ENCODE measurements around the gene PJA1.

PJA1 gene

GRCh38 chrX:69165087-69165651 lies at the start of gene PJA1:
PJA1 (minus strand) TSS chrX:69165453; CDS start chrX:69163073, 2,380 bp downstream.
- DNase-seq (ENCODE audit: low read depth): peak; percentile 57

- DNase-seq (ENCODE audit: low read depth): no peak
Measured at GRCh38 chrX:69214463-69214862, 49.2 kb upstream of the PJA1 start.

GRCh38 chrX:69211701-69212100 lies 46.4 kb upstream of the PJA1 start:
- no peak for DNase-seq (ENCODE audit: low read depth)

- no peak for DNase-seq (ENCODE audit: low read depth)
Measured at GRCh38 chrX:69210581-69210980, 45.3 kb upstream of the PJA1 start.

- no peak for DNase-seq (ENCODE audit: low read depth)
Measured at GRCh38 chrX:69207216-69207615, 42.0 kb upstream of the PJA1 start.

GRCh38 chrX:69203638-69204037 lies 38.4 kb upstream of the PJA1 start:
- no peak for DNase-seq (ENCODE audit: low read depth)

- DNase-seq (ENCODE audit: low read depth): no peak
Measured at GRCh38 chrX:69197690-69198089, 32.4 kb upstream of the PJA1 start.

GRCh38 chrX:69196666-69197065 lies 31.4 kb upstream of the PJA1 start:
- no peak for DNase-seq (ENCODE audit: low read depth)

- no peak for DNase-seq (ENCODE audit: low read depth)
Measured at GRCh38 chrX:69195810-69196209, 30.6 kb upstream of the PJA1 start.

- DNase-seq (ENCODE audit: low read depth): no peak
Measured at GRCh38 chrX:69195192-69195591, 29.9 kb upstream of the PJA1 start.

- no peak for DNase-seq (ENCODE audit: low read depth)
Measured at GRCh38 chrX:69192603-69193002, 27.4 kb upstream of the PJA1 start.

GRCh38 chrX:69189576-69190371 lies 24.5 kb upstream of the PJA1 start:
- DNase-seq (ENCODE audit: low read depth): no peak

GRCh38 chrX:69186651-69187050 lies 21.4 kb upstream of the PJA1 start:
- DNase-seq (ENCODE audit: low read depth): no peak

- DNase-seq (ENCODE audit: low read depth): no peak
Measured at GRCh38 chrX:69185886-69186285, 20.6 kb upstream of the PJA1 start.

GRCh38 chrX:69185141-69185540 lies 19.9 kb upstream of the PJA1 start:
- no peak for DNase-seq (ENCODE audit: low read depth)

GRCh38 chrX:69182818-69183380 lies 17.6 kb upstream of the PJA1 start:
- DNase-seq (ENCODE audit: low read depth): no peak

GRCh38 chrX:69179380-69179911 lies 14.2 kb upstream of the PJA1 start:
- no peak for DNase-seq (ENCODE audit: low read depth)

- DNase-seq (ENCODE audit: low read depth): no peak
Measured at GRCh38 chrX:69178592-69178991, 13.3 kb upstream of the PJA1 start.

GRCh38 chrX:69177511-69178162 lies 12.4 kb upstream of the PJA1 start:
- no peak for DNase-seq (ENCODE audit: low read depth)

- DNase-seq (ENCODE audit: low read depth): no peak
Measured at GRCh38 chrX:69176053-69176452, 10.8 kb upstream of the PJA1 start.

GRCh38 chrX:69173906-69174305 lies 8.7 kb upstream of the PJA1 start:
- no peak for DNase-seq (ENCODE audit: low read depth)

- DNase-seq (ENCODE audit: low read depth): no peak
Measured at GRCh38 chrX:69172937-69173336, 7.7 kb upstream of the PJA1 start.

GRCh38 chrX:69170319-69170718 lies 5.1 kb upstream of the PJA1 start:
- DNase-seq (ENCODE audit: low read depth): no peak
